GM21528 (cell line): ENCODE measurements around the gene SLC1A4.

ENCODE experiments used
- ATAC-seq: cut with Tn5 transposase; IDR thresholded peaks from one replicate; pipeline ENCODE4 v1.9.1; 2021; ENCODE audit warnings: mild to moderate bottlenecking, moderate library complexity; ENCODE audit not compliant: unreplicated experiment, low FRiP score

SLC1A4 gene

DNA sequence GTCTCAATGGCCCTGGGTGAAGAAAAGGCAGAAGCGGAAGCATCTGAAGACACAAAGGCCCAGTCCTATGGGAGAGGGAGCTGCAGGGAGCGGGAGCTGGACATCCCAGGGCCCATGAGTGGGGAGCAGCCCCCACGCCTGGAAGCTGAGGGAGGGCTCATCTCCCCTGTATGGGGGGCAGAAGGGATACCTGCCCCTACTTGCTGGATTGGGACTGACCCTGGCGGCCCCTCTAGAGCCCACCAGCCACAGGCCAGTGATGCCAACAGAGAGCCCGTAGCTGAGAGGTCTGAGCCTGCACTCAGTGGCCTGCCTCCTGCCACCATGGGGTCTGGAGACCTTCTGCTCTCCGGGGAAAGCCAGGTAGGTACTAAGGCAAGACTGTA, 80.2 kb downstream of the SLC1A4 start:
- no peak for ATAC-seq

DNA sequence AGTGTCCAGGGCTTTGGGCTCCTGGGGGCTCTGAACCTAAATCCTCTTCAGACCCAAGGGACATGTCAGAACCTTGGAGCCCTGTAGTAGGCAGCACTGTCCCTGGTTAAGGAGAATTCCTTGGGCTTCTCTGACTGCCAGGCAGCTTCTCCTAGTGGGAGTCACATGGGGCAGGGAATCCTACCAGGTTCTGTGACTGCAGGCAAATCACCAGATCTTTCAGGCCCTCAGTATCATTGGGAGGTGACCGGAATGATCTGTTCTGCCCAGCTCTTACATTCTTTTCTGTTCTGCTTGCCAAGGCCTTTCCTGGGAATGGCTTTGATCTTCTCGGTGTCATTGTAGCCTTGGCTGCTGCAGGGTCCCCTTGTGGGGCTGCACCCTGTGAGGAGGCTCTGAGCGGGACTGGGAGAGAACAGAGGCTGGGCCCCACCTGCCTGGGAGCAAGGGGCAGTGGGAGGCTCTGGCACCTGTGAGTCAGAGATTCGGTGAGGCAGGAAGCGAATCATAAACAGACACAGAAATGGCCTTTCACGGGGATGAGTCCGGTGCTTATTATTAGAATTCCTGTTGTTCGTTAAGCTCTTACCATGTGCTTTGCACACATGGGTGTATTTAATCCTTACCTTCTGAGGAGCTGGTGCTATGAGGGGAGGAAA, 81.1 kb downstream of the SLC1A4 start:
- ATAC-seq: no peak

DNA sequence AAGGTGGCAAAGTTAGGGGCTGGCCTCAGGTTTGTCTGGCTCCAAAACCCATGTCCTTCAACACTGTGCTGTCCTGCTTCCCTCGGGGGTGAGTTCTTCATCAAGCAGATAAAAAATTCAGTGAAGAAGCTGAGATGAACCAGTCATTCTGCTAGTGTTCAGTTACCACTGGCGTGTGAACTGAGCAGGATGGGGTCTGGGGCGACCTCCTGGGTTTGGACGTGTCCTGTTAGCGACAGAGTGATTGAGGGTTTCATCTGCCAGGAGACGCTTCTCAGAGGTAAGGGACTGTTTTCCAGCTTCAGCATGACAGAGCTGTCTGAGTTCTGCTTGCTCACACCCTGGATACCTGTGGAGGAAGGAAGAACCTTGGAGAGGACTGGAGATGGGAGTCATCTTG, 81.7 kb downstream of the SLC1A4 start:
- ATAC-seq: no peak

DNA sequence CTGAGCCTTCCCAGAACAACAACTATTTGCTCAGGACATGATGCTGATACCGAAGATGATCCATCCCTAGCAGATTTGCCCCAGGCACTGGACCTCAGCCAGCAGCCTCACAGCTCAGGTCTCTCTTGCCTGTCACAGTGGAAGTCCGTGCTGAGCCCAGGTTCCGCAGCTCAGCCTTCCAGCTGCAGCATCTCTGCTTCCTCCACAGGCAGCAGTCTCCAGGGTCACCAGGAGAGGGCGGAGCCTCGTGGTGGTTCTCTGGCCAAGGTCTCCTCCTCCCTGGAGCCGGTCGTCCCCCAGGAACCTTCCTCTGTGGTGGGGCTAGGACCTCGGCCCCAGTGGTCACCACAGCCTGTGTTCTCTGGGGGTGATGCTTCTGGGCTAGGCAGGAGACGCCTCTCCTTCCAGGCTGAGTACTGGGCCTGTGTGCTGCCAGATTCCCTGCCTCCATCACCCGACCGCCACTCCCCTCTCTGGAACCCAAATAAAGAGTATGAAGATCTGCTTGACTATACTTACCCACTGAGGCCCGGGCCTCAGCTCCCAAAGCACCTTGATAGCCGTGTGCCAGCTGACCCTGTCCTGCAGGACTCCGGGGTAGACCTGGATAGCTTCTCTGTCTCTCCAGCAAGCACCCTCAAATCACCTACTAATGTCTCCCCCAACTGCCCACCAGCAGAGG, 82.4 kb downstream of the SLC1A4 start:
- no peak for ATAC-seq

DNA sequence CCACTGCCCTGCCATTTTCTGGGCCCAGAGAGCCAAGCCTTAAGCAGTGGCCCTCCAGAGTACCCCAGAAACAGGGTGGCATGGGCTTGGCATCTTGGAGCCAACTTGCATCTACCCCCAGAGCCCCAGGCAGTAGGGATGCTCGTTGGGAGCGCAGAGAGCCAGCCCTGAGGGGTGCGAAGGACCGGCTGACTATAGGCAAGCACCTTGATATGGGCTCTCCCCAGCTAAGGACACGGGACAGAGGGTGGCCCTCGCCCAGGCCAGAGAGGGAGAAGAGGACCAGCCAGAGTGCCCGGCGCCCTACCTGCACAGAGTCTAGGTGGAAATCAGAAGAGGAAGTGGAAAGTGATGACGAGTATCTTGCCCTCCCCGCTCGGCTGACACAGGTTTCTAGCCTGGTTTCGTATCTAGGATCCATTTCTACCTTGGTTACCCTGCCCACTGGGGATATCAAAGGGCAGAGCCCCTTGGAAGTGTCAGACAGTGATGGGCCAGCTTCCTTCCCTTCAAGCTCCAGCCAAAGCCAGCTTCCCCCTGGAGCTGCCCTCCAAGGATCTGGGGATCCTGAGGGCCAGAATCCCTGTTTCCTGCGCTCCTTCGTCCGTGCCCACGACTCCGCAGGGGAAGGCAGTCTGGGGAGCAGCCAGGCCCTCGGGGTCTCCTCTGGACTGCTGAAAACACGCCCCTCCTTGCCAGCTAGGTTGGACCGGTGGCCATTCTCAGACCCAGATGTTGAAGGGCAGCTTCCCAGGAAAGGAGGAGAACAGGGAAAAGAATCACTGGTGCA, 83.2 kb downstream of the SLC1A4 start:
- ATAC-seq: peak; percentile 48
